VCaP (cell line): Measurements from ENCODE around the gene SHLD1.
"Not testable (repeated sequence)": the region's sequence is repeated elsewhere in the genome, so short reads cannot be mapped to it uniquely, and the experiment has no call there.

Source experiments
- H3K27ac ChIP-seq: fragments of 450-650 bp; 2 replicates; pipeline ENCODE4 v1.5.1; 2017
- TF ChIP-seq, protein P1 (sequence below): fragments of 450-650 bp; conservative IDR thresholded peaks from 2 replicates; pipeline ENCODE4 v1.5.1; 2017; ENCODE audit warnings: mild to moderate bottlenecking, moderate library complexity

Gene SHLD1

DNA sequence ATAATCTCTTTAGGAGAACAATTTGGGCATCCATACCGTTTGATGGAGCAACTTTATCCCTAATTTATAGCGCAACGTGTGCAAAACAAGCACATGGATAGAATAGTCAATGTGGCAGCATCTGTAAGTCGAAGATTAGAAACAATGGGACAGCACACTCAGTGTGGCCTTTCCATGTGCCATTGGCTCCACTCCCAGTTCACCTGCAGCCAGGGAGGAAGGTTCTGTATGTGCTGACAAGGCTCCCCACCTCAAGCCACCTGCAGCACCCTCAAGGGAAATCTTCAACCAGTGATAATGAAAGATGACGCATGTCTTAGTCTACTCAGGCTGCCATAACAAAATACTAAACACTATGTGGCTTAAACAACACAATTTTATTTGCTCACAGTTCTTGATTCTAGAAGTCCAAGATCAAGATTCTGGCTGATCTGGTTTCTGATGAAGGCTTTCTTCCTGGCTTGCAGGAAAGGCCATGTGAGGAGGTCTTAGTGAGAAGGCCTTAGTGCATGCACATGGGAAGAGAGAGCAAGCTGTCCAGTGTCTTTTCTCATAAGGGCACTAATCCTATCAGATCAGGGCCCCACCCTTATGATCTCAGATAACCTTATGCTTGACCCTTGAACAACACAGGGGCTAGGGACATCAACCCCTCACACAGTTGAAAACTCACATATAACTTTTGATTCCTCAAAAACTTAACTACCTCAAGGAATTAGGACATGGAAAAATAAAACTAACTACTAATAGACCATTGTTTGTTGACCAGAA lies 34.9 kb upstream of the SHLD1 start:
- TF ChIP-seq, protein P1, sequence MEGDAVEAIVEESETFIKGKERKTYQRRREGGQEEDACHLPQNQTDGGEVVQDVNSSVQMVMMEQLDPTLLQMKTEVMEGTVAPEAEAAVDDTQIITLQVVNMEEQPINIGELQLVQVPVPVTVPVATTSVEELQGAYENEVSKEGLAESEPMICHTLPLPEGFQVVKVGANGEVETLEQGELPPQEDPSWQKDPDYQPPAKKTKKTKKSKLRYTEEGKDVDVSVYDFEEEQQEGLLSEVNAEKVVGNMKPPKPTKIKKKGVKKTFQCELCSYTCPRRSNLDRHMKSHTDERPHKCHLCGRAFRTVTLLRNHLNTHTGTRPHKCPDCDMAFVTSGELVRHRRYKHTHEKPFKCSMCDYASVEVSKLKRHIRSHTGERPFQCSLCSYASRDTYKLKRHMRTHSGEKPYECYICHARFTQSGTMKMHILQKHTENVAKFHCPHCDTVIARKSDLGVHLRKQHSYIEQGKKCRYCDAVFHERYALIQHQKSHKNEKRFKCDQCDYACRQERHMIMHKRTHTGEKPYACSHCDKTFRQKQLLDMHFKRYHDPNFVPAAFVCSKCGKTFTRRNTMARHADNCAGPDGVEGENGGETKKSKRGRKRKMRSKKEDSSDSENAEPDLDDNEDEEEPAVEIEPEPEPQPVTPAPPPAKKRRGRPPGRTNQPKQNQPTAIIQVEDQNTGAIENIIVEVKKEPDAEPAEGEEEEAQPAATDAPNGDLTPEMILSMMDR: no peak
- peak overlapping the region; percentile 80 for H3K27ac ChIP-seq

DNA sequence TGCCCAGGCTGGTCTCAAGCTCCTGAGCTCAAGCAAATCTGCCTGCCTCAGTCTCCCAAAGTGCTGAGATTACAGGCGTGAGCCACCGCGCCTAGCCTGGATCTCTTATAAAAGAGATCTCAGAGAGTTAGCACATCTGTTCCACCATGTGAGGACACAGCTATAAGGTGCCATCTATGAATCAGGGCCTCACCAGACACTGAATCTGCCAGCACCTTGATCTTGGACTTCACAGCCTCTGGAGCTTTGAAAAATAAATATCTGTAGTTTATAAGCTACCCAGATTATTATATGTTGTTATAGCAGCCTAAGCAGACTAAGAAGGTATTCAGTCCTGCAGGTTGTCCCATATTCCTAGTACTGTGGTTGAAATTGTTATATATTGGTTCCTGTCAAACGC lies 33.2 kb upstream of the SHLD1 start:
- no peak overlapping the region; the same call in 1 of the 2 replicates for H3K27ac ChIP-seq
- TF ChIP-seq, protein P1: no peak

DNA sequence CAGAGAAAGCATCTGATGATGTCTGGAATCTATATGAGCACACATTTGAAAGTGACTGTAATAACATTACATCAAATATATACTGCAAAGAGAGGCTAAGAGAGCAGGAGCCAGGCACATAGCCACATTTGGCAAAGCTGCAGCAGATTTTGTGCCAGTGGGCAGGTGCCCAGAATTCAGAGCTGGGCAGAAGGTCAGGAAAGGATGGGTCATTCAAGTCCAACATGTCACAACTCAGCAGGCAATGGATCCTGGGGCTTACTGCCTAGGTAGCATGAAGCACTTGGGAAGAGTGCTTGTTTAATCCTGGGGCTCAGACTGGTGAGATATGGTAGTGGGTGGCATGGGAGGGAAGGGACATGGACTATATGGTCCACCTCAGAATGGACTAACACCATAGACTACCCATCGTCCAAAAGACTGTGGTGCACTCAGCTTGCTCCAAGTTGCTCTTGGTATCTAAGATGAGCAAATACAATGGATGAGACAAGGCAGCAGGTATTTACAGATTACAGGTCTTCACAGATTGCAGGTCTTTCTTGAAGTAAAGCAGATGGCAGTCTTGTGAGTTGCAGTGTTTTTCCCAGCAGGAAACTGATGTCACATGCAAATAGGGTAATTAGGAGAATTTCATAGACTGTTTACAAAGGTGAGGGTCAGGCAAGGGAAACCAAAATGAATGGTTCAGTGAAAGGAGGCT lies 31.2 kb upstream of the SHLD1 start:
- TF ChIP-seq, protein P1: no peak

DNA sequence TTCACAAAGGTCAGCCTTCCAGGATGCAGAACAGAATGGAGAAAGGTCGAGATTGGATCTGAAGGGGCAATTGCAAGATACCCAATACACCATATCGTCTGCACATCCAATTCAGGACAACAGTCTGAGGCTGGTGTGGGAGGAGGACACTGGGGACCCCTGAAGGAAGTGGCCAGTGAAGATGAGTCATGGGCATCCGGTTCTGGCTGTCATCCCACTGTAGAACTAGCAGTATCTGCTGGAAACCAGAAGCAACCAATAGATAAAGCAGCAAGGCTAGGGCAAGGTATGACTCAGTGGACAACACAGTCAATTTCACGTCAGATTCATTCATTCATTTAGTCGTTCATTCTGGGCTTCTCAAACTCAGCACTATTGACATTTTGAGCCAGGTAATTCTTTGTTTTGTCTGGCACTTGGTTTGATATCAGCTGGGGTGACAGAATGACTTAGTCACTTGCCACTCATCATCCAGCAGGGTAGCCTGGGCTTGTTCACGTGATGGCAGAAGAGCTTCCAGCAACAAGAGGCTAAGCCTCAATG lies 30.3 kb upstream of the SHLD1 start:
- TF ChIP-seq, protein P1: no peak
- H3K27ac ChIP-seq: no peak overlapping the region; the same call in 1 of the 2 replicates

More for the DNA sequence above, 31.2 kb upstream of the SHLD1 start:
- H3K27ac ChIP-seq: peak overlapping the region; percentile 15; the same call in 1 of the 2 replicates

DNA sequence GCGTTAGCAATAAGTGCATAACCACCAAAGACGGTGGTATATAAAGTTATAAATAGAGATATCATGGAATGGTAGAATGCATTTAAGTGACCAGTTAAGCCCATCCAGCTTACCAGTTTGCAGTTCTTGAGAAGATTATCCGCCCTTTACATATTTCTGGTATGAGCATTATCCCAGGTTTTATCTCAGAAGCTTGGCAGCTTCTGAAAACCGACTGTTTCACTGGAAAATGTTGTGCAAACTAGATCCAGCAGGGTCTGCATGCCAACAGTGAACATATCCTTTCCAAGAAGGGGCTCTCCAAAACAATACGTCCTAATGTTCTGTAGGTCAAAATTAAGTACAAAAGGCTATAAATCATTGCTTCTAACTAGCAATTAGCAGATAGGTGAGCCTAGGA lies 29.5 kb upstream of the SHLD1 start:
- no peak overlapping the region for H3K27ac ChIP-seq
- TF ChIP-seq, protein P1: no peak

DNA sequence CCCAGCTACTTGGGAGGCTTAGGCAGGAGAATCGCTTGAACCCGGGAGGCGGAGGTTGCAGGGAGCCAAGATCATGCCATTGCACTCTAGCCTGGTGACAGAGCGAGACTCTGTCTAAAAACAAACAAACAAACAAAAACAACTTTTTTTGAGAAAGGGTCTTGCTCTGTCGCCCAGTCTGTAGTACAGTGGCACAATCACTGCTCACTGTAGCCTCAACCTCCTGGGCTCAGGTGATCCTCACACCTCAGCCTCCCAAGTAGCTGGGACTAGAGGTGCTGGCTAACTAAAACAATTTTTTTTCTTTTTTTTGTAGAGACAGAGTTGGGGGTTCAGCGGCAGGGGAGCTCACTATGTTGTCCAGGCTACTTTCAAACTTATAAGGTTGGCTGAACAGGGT lies 28.8 kb upstream of the SHLD1 start:
- not testable (repeated sequence) for H3K27ac ChIP-seq

DNA sequence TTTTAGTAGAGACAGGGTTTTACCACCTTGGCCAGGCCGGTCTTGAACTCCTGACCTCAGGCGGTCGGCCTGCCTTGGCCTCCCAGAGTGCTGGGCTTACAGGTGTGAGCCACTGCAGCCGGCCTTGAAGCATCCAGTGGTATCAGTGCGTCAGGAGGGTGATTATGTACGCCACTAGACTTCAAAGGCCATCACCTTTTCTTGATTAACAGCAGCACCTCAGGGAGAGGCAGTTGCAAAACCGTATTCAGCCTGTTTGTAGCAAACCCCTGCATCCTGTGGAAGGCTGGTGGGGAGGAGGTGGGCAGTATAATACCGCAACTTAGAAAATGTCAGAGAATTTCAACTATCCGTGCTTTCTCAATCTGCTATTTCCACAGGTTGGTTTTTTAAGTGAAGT lies 27.3 kb upstream of the SHLD1 start:
- TF ChIP-seq, protein P1: no peak
- H3K27ac ChIP-seq: no peak overlapping the region

DNA sequence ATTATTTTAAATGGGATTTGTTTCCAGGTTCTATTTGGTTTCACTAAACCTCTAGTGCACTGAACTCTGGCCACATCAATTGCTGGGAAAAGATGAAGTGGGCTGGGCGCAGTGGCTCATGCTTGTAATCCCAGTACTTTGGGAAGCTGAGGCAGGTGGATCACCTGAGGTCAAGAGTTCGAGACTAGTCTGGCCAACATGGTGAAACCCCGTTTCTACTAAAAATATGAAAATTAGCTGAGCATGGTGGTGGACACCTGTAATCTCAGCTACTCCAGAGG lies 25.1 kb upstream of the SHLD1 start:
- H3K27ac ChIP-seq: peak overlapping the region; percentile 36
